Panc1 (cell line): Measurements from ENCODE around the gene ASB1.

Experiments
- POLR2AphosphoS5 ChIP-seq: IDR thresholded peaks from 2 replicates; pipeline ENCODE4 v1.6.1; 2012; ENCODE audit warnings: mild to moderate bottlenecking, low read depth, low read length, moderate library complexity
- TF ChIP-seq, protein P1 (sequence below): fragments of 450-650 bp; IDR thresholded peaks from 2 replicates; pipeline ENCODE4 v1.5.1; 2017; ENCODE audit warnings: mild to moderate bottlenecking

DNA sequence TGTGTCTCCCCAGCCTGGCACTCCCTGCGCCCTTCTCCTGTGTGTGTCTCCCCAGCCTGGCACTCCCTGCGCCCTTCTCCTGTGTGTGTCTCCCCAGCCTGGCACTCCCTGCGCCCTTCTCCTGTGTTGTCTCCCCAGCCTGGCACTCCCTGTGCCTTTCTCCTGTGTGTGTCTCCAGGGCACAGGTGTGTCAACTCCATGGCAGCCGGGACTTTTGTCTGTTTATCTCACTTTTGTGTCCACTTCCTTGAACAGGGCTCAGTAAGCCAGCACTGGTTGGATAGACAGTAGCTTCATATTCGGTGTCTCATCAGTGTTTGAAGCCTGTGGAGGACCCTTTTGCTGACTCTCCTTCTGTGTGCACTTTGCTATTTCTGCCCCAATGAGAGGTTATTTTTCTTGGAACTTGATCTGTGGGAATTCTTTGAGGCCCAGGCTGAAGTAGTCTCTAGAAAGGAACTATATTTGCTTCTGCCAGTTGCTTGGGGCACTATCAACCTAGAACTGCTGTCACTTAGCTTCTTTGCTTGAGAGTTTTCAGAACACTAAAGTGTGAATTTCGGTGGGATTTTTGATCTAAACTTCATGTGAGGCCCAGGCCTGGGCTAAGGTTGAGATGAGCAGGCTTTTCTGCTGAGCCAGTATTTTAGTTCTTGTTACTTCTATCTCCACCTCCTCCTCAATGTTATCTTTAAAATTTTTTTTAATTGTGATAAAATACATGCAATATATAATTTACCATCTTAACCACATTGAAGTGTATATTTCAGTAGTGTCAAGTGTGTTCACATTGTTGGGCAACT is 8.3 kb upstream of the ASB1 start:
- TF ChIP-seq POLR2AphosphoS5 = no peak
- TF ChIP-seq, protein P1, sequence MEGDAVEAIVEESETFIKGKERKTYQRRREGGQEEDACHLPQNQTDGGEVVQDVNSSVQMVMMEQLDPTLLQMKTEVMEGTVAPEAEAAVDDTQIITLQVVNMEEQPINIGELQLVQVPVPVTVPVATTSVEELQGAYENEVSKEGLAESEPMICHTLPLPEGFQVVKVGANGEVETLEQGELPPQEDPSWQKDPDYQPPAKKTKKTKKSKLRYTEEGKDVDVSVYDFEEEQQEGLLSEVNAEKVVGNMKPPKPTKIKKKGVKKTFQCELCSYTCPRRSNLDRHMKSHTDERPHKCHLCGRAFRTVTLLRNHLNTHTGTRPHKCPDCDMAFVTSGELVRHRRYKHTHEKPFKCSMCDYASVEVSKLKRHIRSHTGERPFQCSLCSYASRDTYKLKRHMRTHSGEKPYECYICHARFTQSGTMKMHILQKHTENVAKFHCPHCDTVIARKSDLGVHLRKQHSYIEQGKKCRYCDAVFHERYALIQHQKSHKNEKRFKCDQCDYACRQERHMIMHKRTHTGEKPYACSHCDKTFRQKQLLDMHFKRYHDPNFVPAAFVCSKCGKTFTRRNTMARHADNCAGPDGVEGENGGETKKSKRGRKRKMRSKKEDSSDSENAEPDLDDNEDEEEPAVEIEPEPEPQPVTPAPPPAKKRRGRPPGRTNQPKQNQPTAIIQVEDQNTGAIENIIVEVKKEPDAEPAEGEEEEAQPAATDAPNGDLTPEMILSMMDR = no peak
